AG04449 (cell line): ENCODE measurements around the gene SALL3.
"Not testable (repeated sequence)": the region's sequence is repeated elsewhere in the genome, so short reads cannot be mapped to it uniquely, and the experiment has no call there.

ENCODE experiments used
- CTCF ChIA-PET: fragments of 350-600 bp; formaldehyde crosslinking; extraction: SDS; loops from one replicate; lab custom pipeline; 2021; ENCODE audit warnings: antibody characterized with exemption; lab: Yijun Ruan, JAX
- POLR2A ChIA-PET: fragments of 400-600, 350-600 bp; formaldehyde crosslinking; extraction: SDS; loops from one replicate; lab custom pipeline; 2020; ENCODE audit warnings: antibody characterized with exemption, inconsistent platforms; lab: Yijun Ruan, JAX
- DNase-seq: peaks from one replicate; pipeline ENCODE4 v3.0.0-alpha.2; 2010; ENCODE audit warnings: low read depth, low spot score
- H3K4me3 ChIP-seq: 2 replicates; pipeline ENCODE4 v1.5.1; 2011; ENCODE audit warnings: low read depth, mild to moderate bottlenecking, control low read depth, low read length
- TF ChIP-seq, protein P1 (sequence below): IDR thresholded peaks from one replicate; pipeline ENCODE4 v1.5.1; 2011; ENCODE audit warnings: mild to moderate bottlenecking, moderate library complexity, low read length, control low read depth, inconsistent platforms; ENCODE audit not compliant: insufficient read depth; ENCODE audit errors: missing control alignments

The SALL3 gene

DNA sequence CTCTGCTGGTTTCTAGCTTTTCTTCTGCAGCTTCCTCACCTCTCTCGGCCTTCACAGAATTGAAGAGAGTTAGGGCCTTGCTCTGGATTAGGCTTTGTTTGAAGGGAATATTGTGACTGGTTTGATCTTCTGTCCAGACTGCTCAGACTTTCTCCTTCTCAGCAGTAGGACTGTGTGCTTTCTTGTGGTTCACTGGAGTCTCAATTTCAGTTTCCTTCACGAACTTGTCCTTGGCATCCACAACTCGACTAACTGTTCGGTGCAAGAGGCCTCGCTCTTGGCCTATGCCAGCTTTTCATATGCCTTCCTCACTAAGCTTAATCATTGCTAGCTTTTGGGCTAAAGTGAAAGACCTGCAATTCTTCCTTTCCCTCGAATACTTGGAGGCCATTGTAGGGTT lies 18.9 kb upstream of the SALL3 start:
- CTCF ChIA-PET, result no interaction called here
- no peak for DNase-seq
- TF ChIP-seq, protein P1, sequence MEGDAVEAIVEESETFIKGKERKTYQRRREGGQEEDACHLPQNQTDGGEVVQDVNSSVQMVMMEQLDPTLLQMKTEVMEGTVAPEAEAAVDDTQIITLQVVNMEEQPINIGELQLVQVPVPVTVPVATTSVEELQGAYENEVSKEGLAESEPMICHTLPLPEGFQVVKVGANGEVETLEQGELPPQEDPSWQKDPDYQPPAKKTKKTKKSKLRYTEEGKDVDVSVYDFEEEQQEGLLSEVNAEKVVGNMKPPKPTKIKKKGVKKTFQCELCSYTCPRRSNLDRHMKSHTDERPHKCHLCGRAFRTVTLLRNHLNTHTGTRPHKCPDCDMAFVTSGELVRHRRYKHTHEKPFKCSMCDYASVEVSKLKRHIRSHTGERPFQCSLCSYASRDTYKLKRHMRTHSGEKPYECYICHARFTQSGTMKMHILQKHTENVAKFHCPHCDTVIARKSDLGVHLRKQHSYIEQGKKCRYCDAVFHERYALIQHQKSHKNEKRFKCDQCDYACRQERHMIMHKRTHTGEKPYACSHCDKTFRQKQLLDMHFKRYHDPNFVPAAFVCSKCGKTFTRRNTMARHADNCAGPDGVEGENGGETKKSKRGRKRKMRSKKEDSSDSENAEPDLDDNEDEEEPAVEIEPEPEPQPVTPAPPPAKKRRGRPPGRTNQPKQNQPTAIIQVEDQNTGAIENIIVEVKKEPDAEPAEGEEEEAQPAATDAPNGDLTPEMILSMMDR, result no peak
- no peak overlapping the region for H3K4me3 ChIP-seq
- POLR2A ChIA-PET, result no interaction called here

DNA sequence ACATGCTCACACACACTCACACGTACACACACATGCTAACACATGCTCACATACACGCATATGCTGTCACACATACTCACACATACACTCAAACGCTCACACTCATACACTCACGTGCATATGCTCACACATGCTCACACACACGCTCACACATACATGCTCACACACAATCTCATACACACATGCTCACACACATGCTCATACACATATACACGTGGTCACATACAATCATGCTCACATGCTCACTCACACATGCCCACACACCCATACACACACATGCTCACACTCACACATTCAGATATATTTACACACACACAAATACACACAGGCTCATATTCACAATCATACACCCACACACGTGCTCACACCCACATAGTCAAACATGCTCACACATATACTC lies 17.5 kb upstream of the SALL3 start:
- no peak overlapping the region for H3K4me3 ChIP-seq
- POLR2A ChIA-PET, result no interaction called here
- TF ChIP-seq, protein P1, result no peak

DNA sequence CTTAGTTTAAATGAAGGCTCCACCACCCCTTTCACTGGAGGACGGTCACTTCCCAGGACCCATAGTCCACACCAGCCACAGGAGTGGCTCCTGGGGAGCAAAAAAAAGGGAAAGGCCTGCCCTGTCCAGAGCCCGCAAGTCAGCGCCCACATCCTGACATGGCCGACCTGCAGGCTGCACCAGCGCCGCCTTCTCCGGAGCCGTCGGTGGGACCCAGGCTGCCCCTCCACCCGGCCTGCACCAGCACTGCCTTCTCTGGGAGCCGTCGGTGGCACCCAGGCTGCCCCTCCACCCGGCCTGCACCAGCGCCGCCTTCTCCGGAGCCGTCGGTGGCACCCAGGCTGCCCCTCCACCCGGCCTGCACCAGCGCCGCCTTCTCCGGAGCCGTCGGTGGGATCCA lies 14.9 kb upstream of the SALL3 start:
- DNase-seq, POLR2A ChIA-PET, CTCF ChIA-PET, H3K4me3 ChIP-seq: not testable (repeated sequence)

More for the DNA sequence above, 17.5 kb upstream of the SALL3 start:
- no peak for DNase-seq
- CTCF ChIA-PET, result no interaction called here

DNA sequence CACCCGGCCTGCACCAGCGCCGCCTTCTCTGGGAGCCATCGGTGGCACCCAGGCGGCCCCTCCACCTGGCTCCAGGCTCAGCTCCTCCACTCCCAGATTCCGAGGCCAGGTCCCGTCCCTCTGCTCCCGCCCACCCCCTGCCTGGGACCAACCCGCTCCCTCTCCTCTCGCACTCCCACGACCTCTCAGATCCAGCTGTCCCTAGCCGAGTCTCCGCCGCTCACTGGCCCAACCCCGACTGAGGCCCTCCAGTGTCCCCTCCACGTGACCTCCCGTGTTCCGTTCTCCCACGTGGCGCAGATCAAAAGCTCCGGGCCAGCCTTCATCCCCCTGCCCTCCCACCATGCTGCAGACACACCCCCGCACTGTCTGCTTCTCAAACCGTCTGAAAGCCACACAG lies 14.4 kb upstream of the SALL3 start:
- no peak for DNase-seq
- POLR2A ChIA-PET, result no interaction called here
- H3K4me3 ChIP-seq, result no peak overlapping the region
- CTCF ChIA-PET, result no interaction called here
- TF ChIP-seq, protein P1, result no peak

DNA sequence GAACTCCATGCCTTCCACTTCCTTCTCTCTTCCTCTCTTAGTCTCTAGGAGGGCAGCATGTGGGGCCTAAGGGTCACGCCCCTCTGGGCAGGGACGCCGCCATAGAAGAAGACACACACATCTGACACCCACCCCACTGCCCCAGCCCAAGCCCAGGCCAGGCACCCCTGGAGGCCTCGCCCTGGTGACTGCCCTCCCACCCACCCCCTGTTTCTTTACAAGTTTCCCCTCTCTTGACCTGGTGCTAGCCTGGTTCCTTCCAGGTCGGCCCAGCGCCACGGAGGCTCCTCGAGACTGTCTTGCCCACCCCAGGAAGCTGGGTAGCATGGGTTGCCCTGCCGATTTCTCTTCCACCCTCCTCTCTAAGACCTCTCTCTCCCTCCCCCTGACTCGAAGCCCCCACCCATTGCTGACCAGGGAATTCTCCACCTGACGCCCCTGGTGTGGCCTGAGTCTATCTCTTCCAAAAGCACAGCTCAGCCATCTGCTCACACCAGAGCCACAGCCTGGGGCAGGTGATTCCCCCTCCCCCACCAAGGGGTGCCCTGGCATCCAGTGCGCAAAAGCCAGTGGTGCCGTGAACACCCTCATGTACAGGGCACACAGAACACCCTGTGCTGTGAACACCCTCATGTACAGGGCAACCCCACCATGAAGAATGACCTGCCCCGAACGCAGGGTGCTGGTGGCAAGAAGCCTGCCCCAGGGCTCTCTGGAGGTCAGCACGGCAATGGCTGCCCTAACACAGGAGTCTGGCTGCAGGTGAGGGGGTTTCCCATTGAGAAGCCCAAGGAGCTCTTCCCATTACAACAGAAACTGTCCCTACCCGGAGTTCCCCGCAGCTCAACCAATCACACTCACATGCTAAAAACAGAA lies 13.5 kb upstream of the SALL3 start:
- POLR2A ChIA-PET, result interaction anchor here (0.5 kb wide), 1 partner anchor 8 kb away, joined by 3 read pairs; no protein-coding TSS in a partner anchor
- DNase-seq, result no peak
- H3K4me3 ChIP-seq, result no peak overlapping the region
- TF ChIP-seq, protein P1, result no peak
- CTCF ChIA-PET, result no interaction called here

DNA sequence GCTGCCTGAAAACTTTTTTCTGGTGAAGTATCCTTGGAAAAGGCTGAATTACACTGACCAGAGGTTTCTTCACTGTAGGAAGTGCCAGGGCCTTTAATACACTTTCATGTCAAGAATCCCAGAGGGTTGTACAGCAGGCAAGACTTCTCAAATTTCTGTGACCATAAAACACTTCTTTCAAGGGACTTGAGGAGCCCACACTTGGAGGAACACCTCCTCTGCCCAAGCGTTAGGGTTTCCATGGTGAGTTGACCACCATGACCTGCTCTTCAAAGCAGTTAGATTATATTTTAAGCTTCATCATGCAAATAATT lies 12.9 kb upstream of the SALL3 start:
- CTCF ChIA-PET, result no interaction called here
- POLR2A ChIA-PET, result no interaction called here
- no peak for DNase-seq
- TF ChIP-seq, protein P1, result no peak
- H3K4me3 ChIP-seq, result no peak overlapping the region

DNA sequence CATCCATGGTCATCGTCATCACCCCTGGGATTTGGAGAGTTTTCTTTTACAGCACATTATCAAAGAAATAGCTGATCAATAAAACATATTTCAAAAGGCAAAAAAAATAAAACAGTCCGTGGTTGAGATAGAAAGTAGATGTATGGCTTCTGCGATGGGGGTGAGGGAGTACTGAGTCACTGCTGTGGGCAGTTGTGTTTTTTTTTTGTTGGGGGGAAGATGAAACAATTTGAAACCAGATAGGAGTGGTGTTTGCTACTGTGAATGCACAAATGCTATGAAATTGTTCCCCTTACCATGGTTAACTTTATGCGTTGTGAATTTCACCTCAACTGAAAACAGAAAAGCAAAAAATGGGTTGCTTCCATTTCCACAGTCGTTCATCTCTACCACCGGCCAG lies 11.9 kb upstream of the SALL3 start:
- DNase-seq, result no peak
- ChIA-PET POLR2A (no interaction called here), CTCF (no interaction called here)
- TF ChIP-seq, protein P1, result no peak
- no peak overlapping the region for H3K4me3 ChIP-seq
